Spinal cord (tissue), 10 donors: ENCODE measurements around the gene PSMD9. TPM values are rescaled to one million over a fixed set of nuclear protein-coding genes. Genes with fewer than 3 reads are reported as not detected.

Experiments used
- DNase-seq, 6 donors: peaks; one replicate each; pipeline versions ENCODE4 v3.0.0 to v3.0.0-alpha.2; 2013 to 2015; ENCODE audit warnings: low spot score in 6 of 6, low read depth in 4 of 6
- H3K27ac ChIP-seq: one replicate; pipeline ENCODE4 v1.5.1; 2013; ENCODE audit warnings: low read depth, low read length, control low read depth
- H3K27me3 ChIP-seq: one replicate; pipeline ENCODE4 v1.6.1; 2013; ENCODE audit warnings: low read length; ENCODE audit not compliant: control insufficient read depth, insufficient read depth
- H3K36me3 ChIP-seq: one replicate; pipeline ENCODE4 v1.6.1; 2013; ENCODE audit warnings: low read length; ENCODE audit not compliant: control insufficient read depth, insufficient read depth
- H3K4me1 ChIP-seq: one replicate; pipeline ENCODE4 v1.6.1; 2013; ENCODE audit warnings: low read length; ENCODE audit not compliant: control insufficient read depth, insufficient read depth
- H3K4me3 ChIP-seq: one replicate; pipeline ENCODE4 v1.5.1; 2013; ENCODE audit warnings: low read depth, low read length, control low read depth
- H3K9me3 ChIP-seq: one replicate; pipeline ENCODE4 v1.6.1; 2013; ENCODE audit warnings: low read length; ENCODE audit not compliant: control insufficient read depth, insufficient read depth
- WGBS: methylation state at CpG from one replicate; pipeline ENCODE4 v1.1.5; 2013; ENCODE audit warnings: missing lambda C conversion rate; ENCODE audit not compliant: insufficient coverage; 5-methylcytosine and 5-hydroxymethylcytosine counted together
- polyA plus RNA-seq, 2 donors: library from polyadenylated mRNA; unstranded; fragments of 120-200 nt; gene quantifications; one replicate each; pipeline ENCODE4 v1.2.1, GENCODE V29; 2013; ENCODE audit not compliant: insufficient read length in 2 of 2
- total RNA-seq, 2 donors: library from RNA; depleted of rRNA in 1 of 2; stranded (reverse); fragments of 120-200 nt in 1 of 2; fragments of >200 nt in 1 of 2; gene quantifications; one replicate each; pipeline versions ENCODE4 v1.2.3 to v1.2.4, GENCODE V29; 2013 to 2014
- donor health status: healthy.

Gene PSMD9
- total and polyA plus RNA-seq, 4 donors: 32.7 to 63.4 (median 53.4) TPM

- H3K36me3 ChIP-seq: peaks cover 9% of the 10 kb centered on the region
- H3K27ac ChIP-seq: no peak overlapping the region
- no peaks in the 10 kb centered on the region for H3K9me3 ChIP-seq
- WGBS: no CpG with 5 or more reads among the region's 4 CpGs
- no peak overlapping the region for H3K4me3 ChIP-seq
- DNase-seq: no peak
- no peaks in the 10 kb centered on the region for H3K4me1 ChIP-seq
- H3K27me3 ChIP-seq: no peaks in the 10 kb centered on the region
These were observed 42.3 kb downstream of the PSMD9 start for GRCh38 chr12:121930862-121931261.

GRCh38 chr12:121932176-121932536 lies 43.6 kb downstream of the PSMD9 start:
- Histone ChIP-seq H3K4me1 (no peaks in the 10 kb centered on the region), H3K4me3 (no peak overlapping the region), H3K27me3 (no peaks in the 10 kb centered on the region), H3K9me3 (no peaks in the 10 kb centered on the region), H3K27ac (no peak overlapping the region), H3K36me3 (peaks cover 16% of the 10 kb centered on the region)
- no CpG with 5 or more reads among the region's 3 CpGs for WGBS
- no peak for DNase-seq

- DNase-seq: no peak
- WGBS: 92% methylated on average over 3 of the region's 4 CpGs
- H3K27ac ChIP-seq: no peak overlapping the region
These were observed 44.4 kb downstream of the PSMD9 start for GRCh38 chr12:121932914-121933521.

DNA sequence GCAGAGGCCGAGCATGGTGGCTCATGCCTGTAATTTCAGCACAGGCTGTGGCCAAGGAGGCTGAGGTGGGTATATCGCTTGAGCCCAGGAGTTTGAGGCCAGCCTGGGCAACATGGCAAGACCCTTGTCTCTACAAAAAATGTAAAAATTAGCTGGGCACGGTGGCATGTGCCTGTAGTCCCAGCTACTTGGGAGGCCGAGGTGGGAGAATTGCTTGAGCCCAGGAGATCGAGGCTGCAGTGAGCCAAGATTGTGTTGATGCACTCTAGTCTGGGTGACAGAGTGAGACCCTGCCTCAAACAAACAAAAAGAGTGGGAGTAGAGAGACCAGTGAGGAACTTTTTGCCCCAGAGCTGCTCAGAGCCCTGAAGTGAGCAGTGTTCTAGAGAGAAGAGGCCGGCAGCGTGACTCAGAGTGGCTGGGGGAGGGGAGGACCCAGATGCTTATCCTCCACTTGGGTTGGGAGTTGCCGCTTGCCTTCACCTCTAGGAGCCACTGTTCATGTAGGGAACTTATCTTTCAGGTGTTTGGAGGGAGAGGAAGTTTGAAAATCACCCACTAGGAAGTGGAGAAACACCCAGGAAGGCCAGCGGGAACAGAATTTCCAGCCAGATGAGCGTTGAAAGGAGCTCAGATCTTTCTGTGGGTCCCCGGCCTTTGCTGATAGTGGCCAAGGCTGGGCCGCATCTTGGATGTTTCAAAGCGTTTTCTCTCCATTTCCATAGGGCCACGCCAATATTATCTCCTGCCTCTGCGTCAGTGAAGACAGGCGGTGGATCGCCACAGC lies 45.1 kb downstream of the PSMD9 start:
- H3K9me3 ChIP-seq: no peaks in the 10 kb centered on the region
- H3K27me3 ChIP-seq: no peaks in the 10 kb centered on the region
- no peaks in the 10 kb centered on the region for H3K4me1 ChIP-seq
- peaks cover 16% of the 10 kb centered on the region for H3K36me3 ChIP-seq
- 82% methylated on average over 14 of the region's 17 CpGs for WGBS
- no peak overlapping the region for H3K4me3 ChIP-seq
- no peak for DNase-seq
- no peak overlapping the region for H3K27ac ChIP-seq

More at GRCh38 chr12:121932914-121933521, 44.4 kb downstream of the PSMD9 start:
- Histone ChIP-seq H3K9me3 (no peaks in the 10 kb centered on the region), H3K36me3 (peaks cover 16% of the 10 kb centered on the region), H3K4me3 (no peak overlapping the region), H3K27me3 (no peaks in the 10 kb centered on the region), H3K4me1 (no peaks in the 10 kb centered on the region)

DNA sequence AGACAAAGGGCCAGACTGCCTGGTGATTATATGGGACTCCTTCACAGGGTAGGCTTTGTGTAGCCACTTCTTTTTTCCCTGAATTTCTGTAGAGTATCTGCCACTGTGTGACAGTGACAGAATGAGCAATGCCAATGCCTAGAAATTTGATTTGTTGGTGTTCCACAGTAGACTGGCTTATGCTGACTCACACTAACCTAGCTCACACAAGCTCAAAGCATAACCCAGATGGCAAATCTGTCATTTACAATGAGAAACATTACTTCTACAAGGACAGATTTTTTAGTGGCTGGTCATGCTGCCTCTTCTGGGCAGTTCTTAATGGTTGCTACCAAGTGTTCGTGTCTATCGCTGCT lies 45.7 kb downstream of the PSMD9 start:
- Histone ChIP-seq H3K27me3 (no peaks in the 10 kb centered on the region), H3K27ac (no peak overlapping the region), H3K36me3 (peaks cover 16% of the 10 kb centered on the region), H3K4me3 (no peak overlapping the region), H3K9me3 (no peaks in the 10 kb centered on the region), H3K4me1 (no peaks in the 10 kb centered on the region)
- 100% methylated on average over 2 of the region's 2 CpGs for WGBS
- DNase-seq: no peak

- 100% methylated on average over 1 of the region's 7 CpGs for WGBS
- H3K36me3 ChIP-seq: peaks cover 13% of the 10 kb centered on the region
- no peaks in the 10 kb centered on the region for H3K27me3 ChIP-seq
- no peak overlapping the region for H3K27ac ChIP-seq
- no peak overlapping the region for H3K4me3 ChIP-seq
- DNase-seq: no peak
- H3K4me1 ChIP-seq: no peaks in the 10 kb centered on the region
- no peaks in the 10 kb centered on the region for H3K9me3 ChIP-seq
These were observed 49.1 kb downstream of the PSMD9 start for GRCh38 chr12:121937654-121938053.

DNA sequence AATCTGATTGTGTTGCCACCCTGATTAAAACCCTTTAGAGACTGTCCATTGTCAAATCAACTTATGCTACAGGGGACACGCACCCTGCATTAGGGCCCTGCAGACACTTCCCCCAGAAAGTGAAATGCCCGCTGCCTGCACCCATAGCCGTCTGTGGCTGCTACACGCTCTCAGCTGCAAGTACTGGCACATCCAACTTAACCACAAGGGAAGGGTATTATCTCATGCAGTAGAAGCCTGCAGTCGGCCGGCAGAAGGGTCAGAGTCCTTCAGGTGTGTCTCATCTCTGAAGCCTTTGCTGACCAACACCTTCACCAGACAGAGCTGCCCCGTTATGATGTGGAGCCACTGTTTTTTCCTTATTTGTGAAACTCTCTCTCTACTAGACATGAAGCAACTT lies 50.6 kb downstream of the PSMD9 start:
- no peak overlapping the region for H3K27ac ChIP-seq
- 70% methylated on average over 4 of the region's 7 CpGs for WGBS

DNA sequence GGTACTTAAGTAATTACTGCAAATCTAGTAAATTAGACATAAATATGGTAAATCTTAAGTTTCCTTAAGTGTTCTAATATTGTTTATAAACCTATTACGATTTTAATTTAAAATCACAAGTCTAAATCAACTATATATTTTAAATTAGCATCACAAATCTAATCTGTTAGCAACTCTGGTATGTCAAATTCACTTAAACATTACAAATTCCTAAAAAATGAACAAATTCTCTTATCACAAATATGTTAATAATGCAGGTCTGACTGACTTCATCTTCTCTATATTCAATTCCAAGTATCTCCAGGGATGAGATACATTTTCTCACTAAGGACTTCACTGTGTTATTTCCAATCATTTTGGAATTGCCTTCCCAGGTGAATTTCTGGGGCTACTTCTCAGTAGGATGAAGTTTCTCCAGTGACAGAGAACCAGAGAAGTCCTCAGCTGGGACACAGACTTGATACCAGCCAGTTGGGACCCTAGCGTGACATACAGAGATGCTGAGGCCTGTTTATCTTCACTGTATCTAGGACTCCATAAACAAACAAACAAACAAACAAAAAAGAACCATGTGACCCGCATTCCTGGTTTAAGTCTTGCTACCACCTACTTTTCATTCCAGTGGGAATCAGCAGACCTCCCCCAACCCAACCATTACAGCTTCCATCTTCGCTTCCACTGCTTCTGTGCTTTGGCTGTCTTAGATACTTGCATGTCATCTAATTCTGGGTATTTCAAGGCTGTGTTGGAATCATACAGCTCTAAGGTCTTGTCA lies 51.6 kb downstream of the PSMD9 start:
- WGBS: 100% methylated on average over 1 of the region's 4 CpGs

More for the DNA sequence above, 50.6 kb downstream of the PSMD9 start:
- DNase-seq: no peak
- Histone ChIP-seq H3K4me1 (no peaks in the 10 kb centered on the region), H3K9me3 (no peaks in the 10 kb centered on the region), H3K36me3 (peaks cover 10% of the 10 kb centered on the region), H3K4me3 (no peak overlapping the region), H3K27me3 (no peaks in the 10 kb centered on the region)

DNA sequence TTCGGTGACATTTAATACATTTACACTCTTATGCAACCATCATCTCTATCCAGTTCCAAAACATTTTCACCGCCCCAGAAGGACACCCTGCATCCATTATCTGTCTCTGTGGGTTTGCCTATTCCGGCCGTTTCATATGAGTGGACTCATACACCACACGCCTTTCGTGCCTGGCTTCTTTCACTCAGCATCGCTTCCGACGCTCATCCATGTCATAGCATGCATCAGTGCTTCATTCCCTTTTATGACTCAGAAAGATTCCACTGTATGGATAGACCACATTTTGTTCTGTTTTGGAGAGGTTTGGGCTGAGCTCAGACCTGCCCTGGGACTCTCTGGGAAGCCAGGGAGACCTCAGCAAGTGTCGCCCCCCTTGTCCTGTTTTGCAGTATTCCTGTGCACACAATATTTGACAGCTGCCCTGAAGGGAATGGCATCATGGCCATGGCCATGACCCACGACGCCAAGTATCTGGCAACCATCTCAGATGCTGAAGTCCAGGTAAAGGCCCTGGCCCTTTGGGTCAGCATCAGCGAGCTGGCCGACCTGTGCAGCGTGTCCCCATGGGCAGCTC lies 53.6 kb downstream of the PSMD9 start:
- Histone ChIP-seq H3K36me3 (peaks cover 2% of the 10 kb centered on the region), H3K4me3 (no peak overlapping the region), H3K27ac (no peak overlapping the region), H3K9me3 (no peaks in the 10 kb centered on the region), H3K4me1 (no peaks in the 10 kb centered on the region), H3K27me3 (no peaks in the 10 kb centered on the region)
- WGBS: 98% methylated on average over 10 of the region's 15 CpGs
- DNase-seq: no peak

More for the DNA sequence above, 51.6 kb downstream of the PSMD9 start:
- Histone ChIP-seq H3K27me3 (no peaks in the 10 kb centered on the region), H3K4me3 (no peak overlapping the region), H3K36me3 (peaks cover 12% of the 10 kb centered on the region), H3K9me3 (no peaks in the 10 kb centered on the region), H3K4me1 (no peaks in the 10 kb centered on the region), H3K27ac (no peak overlapping the region)
- no peak for DNase-seq
